ENCODE data around the gene GTF3C2.
A peak's percentile ranks its signal among the peaks of the same experiment; 100 is the strongest.

The GTF3C2 gene

DNA sequence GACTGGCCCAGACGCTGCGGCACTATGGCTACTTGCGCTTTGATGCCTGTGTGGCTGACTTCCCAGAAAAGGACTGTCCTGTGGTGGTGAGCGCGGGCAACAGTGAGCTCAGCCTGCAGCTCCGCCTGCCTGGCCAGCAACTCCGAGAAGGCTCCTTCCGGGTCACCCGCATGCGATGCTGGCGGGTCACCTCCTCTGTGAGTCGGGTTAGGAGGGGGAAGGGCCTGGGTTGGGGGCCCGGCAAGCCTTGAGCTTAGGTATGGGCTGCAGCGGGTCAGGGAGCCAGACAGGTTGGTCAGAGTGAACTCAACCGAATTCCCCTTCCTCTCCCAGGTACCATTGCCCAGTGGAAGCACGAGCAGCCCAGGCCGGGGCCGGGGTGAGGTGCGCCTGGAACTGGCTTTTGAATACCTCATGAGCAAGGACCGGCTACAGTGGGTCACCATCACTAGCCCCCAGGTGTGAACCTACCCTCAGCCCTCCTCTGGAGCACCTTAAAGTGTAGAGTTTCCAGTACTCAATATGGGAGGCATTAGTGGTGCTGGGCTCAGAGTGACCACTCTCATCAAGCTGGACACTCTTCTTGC, 19.0 kb upstream of the GTF3C2 start:
- no peak for DNase-seq (ENCODE audit: extremely low read depth, insufficient read length)
- H3K36me3 ChIP-seq (ENCODE audit: control insufficient read depth, insufficient read depth, low read length) = peaks cover 50% of the 10 kb centered on the region
- TF ChIP-seq, protein P1, sequence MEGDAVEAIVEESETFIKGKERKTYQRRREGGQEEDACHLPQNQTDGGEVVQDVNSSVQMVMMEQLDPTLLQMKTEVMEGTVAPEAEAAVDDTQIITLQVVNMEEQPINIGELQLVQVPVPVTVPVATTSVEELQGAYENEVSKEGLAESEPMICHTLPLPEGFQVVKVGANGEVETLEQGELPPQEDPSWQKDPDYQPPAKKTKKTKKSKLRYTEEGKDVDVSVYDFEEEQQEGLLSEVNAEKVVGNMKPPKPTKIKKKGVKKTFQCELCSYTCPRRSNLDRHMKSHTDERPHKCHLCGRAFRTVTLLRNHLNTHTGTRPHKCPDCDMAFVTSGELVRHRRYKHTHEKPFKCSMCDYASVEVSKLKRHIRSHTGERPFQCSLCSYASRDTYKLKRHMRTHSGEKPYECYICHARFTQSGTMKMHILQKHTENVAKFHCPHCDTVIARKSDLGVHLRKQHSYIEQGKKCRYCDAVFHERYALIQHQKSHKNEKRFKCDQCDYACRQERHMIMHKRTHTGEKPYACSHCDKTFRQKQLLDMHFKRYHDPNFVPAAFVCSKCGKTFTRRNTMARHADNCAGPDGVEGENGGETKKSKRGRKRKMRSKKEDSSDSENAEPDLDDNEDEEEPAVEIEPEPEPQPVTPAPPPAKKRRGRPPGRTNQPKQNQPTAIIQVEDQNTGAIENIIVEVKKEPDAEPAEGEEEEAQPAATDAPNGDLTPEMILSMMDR (IDR thresholded peaks at IDR 0.05; ENCODE audit: insufficient read depth, low read length, poor library complexity, severe bottlenecking) = no peak
- no peaks in the 10 kb centered on the region for H3K27me3 ChIP-seq (replicated peaks; ENCODE audit: control insufficient read depth, insufficient read depth, low read length)
- H3K4me3 ChIP-seq (replicated peaks; ENCODE audit: low read depth, low read length) = no peak overlapping the region

DNA sequence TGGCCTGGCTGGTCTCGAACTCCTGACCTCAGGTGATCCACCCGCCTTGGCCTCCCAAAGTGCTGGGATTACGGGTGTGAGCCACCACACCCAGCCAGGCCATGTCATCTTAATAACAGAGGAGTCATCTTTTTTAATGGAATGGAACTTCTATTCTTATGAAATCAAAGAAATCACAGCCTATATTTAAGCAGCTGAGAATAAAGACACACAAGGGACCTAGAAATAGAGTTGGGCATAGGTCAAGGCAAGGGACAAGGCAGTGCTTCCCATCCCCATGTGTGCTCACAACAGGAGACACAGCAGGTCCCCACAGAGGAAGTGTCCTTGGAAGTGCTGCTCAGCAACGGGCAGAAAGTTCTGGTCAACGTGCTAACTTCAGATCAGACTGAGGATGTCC, 17.0 kb upstream of the GTF3C2 start:
- TF ChIP-seq, protein P1 (IDR thresholded peaks at IDR 0.05; ENCODE audit: insufficient read depth, low read length, poor library complexity, severe bottlenecking) = no peak
- no peak for DNase-seq (ENCODE audit: extremely low read depth, insufficient read length)
- no peaks in the 10 kb centered on the region for H3K27me3 ChIP-seq (replicated peaks; ENCODE audit: control insufficient read depth, insufficient read depth, low read length)
- H3K36me3 ChIP-seq (ENCODE audit: control insufficient read depth, insufficient read depth, low read length) = peaks cover 49% of the 10 kb centered on the region
- H3K4me3 ChIP-seq (replicated peaks; ENCODE audit: low read depth, low read length) = no peak overlapping the region

DNA sequence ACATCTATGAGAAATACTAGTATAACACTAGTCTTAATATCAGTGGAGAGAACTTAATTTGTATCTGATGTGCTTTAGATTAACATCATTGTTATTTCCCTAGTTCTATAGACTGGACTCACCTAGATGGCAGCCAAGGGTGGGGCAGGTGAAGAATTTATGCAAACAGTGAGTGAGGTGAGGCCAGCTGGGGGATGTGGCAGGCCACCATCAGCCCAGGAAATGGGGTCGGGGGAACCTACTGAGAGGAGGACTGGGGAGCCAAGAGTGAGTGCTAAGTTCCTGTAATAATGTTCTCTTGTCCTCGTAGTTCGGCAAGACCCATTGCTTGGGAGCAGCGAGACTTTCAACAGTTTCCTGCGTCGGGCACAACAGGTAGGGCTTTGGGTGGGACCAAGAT, 16.4 kb upstream of the GTF3C2 start:
- no peak for DNase-seq (ENCODE audit: extremely low read depth, insufficient read length)
- Histone ChIP-seq H3K27me3 (replicated peaks; ENCODE audit: control insufficient read depth, insufficient read depth, low read length) (no peaks in the 10 kb centered on the region), H3K4me3 (replicated peaks; ENCODE audit: low read depth, low read length) (no peak overlapping the region), H3K36me3 (ENCODE audit: control insufficient read depth, insufficient read depth, low read length) (peaks cover 46% of the 10 kb centered on the region)
- TF ChIP-seq, protein P1 (IDR thresholded peaks at IDR 0.05; ENCODE audit: insufficient read depth, low read length, poor library complexity, severe bottlenecking) = no peak

DNA sequence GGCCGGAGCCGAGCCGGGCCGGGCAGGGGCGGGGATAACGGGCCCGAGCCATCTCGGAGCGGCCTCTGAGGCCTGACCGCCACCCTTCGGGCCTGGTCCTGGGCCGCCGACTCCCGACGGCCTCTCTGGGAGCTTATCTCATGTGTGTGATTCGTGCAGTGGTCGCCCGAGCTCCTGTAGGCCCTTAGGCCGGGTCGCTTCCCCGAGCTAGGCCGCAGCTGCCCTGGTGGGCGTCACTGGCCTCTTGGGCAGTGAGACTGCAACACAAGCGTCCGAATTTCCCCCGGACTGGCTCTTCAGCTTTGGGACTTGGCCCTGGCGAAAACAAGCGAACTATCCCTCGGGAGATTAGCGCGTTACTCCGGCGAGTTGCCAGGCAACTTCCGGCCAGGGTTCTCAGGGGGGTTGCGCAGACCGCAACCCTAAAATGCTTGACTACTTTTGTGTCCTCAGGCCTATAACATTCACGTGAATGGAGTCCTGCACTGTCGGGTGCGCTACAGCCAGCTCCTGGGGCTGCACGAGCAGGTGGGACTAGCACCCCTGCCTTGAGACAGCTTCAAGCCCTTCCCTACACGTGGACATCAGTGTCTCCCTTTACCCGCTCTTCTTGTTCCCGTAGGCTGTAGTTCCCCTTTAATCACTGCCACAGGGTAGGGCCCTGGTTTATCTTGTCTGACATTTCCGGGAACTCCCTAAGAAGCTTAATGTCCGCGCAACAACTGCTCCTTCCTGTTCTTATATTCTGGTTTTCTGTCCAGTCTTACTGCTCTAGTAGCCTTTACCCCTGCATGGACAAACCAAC, 14.5 kb upstream of the GTF3C2 start:
- Histone ChIP-seq H3K27me3 (replicated peaks; ENCODE audit: control insufficient read depth, insufficient read depth, low read length) (no peaks in the 10 kb centered on the region), H3K36me3 (ENCODE audit: control insufficient read depth, insufficient read depth, low read length) (peaks cover 35% of the 10 kb centered on the region), H3K4me3 (replicated peaks; ENCODE audit: low read depth, low read length) (peak overlapping the region; percentile 95)
- TF ChIP-seq, protein P1 (IDR thresholded peaks at IDR 0.05; ENCODE audit: insufficient read depth, low read length, poor library complexity, severe bottlenecking) = no peak
- peak; percentile 85 for DNase-seq (ENCODE audit: extremely low read depth, insufficient read length)

DNA sequence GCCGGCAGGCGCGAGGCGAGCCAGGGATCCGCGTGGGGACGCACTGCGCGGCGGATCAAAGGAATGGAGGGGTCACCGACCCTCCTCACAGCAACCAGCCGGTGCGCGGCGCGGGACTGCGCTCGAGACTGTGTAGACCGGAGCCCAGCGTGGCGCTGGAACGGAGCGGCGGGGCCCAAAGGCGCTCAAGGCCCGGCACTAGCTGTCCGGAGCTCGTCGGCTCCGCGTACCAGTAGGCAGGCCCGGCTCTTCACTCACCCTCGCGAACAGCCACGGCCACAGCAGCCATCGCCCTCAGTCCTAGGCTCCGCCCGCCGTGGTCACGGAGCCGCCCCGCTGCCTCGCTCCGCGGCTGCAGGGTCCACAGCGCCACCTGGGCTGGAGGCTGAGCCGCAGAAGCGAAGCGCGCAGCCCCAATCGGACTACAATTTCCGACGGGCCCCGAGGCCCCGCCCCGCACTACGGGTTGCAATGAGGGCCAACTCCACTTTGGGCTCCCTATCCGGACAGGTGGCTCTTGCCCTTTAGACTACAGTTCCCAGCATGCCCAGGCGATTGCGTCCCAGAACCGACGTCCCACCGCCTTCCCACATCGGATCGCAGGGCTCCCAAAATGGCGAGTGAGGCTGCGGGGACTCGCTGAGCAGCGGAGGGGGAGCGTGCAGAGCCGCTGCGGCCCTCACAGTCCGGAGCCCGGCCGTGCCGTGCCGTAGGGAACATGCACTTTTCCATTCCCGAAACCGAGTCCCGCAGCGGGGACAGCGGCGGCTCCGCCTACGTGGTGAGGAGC, 13.7 kb upstream of the GTF3C2 start, which contains the start of the genes EIF2B4 and SNX17:
Gene EIF2B4 (minus strand): TSS at position 313 of the 790 bp plus-strand sequence. CDS start 24 bp downstream, at position 289.
Gene SNX17 (plus strand): TSS at position 591 of the 790 bp plus-strand sequence. CDS start 128 bp downstream, at position 719.
- Histone ChIP-seq H3K27me3 (replicated peaks; ENCODE audit: control insufficient read depth, insufficient read depth, low read length) (no peaks in the 10 kb centered on the region), H3K4me3 (replicated peaks; ENCODE audit: low read depth, low read length) (peak within 1 kb of the TSS; percentile 95), H3K36me3 (ENCODE audit: control insufficient read depth, insufficient read depth, low read length) (peaks cover 27% of the 10 kb centered on the region)
- TF ChIP-seq, protein P1 (IDR thresholded peaks at IDR 0.05; ENCODE audit: insufficient read depth, low read length, poor library complexity, severe bottlenecking) = peak; percentile 91
- DNase-seq (ENCODE audit: extremely low read depth, insufficient read length) = peak; percentile 100
